HG03457 (cell line): Measurements from ENCODE around the gene LAMC3.

Source experiments
- ATAC-seq: cut with Tn5 transposase; IDR thresholded peaks from one replicate; pipeline ENCODE4 v1.9.1; 2021; ENCODE audit warnings: moderate number of reproducible peaks; ENCODE audit not compliant: unreplicated experiment

The LAMC3 gene

DNA sequence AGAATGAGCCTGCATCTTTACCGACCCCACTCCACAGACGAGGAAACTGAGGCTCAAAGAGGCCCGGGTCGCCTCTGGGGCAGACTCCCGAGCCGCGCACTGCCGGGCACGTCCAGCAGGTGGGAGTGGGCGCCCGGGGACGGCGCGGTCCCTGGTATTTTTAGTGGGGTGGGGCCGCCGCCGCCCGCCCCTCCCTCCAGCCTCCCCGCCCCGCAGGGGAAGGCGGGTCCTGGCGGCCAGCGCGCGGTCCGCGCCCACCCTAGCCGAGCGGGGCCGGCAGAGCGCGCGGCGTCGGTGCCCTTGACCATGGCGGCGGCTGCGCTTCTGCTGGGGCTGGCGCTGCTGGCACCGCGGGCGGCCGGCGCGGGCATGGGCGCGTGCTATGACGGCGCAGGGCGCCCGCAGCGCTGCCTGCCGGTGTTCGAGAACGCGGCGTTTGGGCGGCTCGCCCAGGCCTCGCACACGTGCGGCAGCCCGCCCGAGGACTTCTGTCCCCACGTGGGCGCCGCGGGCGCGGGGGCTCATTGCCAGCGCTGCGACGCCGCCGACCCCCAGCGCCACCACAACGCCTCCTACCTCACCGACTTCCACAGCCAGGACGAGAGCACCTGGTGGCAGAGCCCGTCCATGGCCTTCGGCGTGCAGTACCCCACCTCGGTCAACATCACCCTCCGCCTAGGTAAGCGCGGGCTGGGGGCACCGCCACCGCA, at the start of gene LAMC3:
Gene LAMC3 (plus strand): TSS at position 266 of the 710 bp plus-strand sequence. CDS start 41 bp downstream, at position 307.
- ATAC-seq: no peak

GRCh38 chr9:130959809-130960334, 49.1 kb upstream of the LAMC3 start:
- ATAC-seq: no peak

- ATAC-seq: no peak
These were observed 48.2 kb upstream of the LAMC3 start for GRCh38 chr9:130960522-130961378.

DNA sequence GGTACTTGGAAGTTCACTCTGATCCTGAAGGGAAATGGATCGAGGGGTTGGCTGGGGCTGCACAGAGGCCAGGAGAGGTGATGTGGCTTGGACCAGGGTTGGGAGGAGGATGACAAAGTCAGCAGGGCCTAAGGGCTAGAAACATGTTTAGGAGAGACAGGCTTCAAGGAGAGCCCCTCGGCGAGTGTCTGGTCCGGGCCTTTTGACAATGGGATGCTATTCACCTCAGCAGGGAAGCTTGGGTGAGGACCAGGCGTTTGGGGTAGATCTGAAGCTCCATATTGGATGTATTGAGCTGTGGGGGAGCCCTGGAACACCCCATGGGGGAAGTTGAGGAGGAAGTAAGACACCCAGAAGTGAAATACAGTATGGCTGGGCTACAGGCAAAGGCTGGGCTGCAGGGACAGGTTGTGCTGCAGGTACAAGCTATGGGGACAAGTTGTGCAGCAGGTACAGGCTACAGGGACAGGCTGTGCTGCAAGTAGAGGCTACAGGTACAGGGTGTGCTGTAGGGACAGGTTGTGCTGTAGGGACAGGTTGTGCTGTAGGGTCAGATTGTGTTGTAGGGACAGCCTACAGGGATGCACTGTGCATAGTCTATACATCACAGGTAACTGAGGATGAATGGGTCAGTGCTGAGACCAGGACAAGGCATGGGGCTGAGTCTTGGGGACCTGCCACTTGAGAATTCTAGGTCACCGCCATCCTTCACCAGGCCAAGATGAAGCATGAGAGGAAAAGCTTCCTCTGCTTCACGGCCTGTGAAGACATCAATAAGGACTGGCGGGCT, 47.3 kb upstream of the LAMC3 start:
- ATAC-seq: no peak

- ATAC-seq: no peak
These were observed 46.3 kb upstream of the LAMC3 start for GRCh38 chr9:130962418-130963316.

DNA sequence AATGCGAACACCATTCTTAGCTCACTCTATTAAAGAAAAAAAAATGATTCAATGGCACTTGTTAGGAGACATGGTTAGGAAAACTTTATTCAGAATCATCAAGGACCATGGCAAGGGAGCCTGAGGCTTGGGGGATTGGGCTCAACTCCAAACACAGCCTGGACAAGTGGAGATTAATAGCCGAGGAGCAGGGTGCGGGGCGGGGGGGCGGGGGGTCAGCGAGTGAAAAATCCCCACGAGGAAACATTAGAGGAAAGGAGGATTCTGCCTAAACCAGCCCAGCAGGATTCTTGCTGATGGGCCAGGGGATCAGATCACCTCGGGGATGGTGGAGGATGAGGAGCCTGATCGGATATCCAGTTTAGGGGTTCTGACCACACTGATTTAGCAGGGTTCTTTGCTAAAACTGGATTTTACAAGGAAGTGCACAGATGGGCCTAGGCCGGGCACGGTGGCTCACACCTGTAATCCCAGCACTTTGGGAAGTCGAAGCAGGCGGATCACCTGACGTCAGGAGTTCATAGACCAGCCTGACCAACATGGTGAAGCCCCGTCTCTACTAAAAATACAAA, 45.6 kb upstream of the LAMC3 start:
- no peak for ATAC-seq

DNA sequence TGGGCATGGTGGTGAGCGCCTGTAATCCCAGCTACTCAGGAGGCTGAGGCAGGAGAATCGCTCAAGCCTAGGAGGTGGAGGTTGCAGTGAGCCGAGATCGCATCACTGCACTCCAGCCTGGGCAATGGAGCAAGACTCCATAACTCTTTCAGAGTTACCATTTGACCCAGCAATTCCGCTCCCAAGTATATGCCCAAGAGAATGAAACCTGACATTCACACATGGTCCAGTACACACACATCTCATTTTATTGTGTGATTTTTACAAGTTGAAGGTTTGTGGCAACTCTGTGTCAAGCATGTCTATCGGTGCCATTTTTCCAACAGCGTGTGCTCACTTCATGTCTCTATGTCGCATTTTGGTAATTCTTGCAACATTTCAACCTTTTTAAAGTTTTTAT, 45.1 kb upstream of the LAMC3 start:
- no peak for ATAC-seq

DNA sequence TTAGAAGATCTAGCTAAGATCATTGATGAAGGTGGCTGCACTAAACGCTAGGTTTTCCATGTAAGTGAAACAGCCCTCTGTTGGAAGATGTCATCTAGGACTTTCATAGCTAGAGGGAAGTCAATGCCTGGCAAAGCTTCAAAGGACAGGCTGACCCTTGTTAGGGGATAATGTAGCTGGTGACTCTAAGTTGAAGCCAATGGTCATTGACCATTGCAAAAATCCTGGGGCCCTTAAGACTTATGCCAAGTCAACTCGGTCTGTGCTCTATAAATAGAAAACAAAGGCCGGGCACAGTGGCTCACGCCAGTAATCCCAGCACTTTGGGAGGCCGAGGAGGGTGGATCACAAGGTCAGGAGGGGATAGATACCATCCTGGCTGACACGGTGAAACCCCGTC, 43.3 kb upstream of the LAMC3 start:
- no peak for ATAC-seq

GRCh38 chr9:130970052-130970451, 38.9 kb upstream of the LAMC3 start:
- ATAC-seq: no peak

- ATAC-seq: no peak
These were observed 38.1 kb upstream of the LAMC3 start for GRCh38 chr9:130970855-130971254.

- ATAC-seq: no peak
These were observed 37.6 kb upstream of the LAMC3 start for GRCh38 chr9:130971294-130971849.

DNA sequence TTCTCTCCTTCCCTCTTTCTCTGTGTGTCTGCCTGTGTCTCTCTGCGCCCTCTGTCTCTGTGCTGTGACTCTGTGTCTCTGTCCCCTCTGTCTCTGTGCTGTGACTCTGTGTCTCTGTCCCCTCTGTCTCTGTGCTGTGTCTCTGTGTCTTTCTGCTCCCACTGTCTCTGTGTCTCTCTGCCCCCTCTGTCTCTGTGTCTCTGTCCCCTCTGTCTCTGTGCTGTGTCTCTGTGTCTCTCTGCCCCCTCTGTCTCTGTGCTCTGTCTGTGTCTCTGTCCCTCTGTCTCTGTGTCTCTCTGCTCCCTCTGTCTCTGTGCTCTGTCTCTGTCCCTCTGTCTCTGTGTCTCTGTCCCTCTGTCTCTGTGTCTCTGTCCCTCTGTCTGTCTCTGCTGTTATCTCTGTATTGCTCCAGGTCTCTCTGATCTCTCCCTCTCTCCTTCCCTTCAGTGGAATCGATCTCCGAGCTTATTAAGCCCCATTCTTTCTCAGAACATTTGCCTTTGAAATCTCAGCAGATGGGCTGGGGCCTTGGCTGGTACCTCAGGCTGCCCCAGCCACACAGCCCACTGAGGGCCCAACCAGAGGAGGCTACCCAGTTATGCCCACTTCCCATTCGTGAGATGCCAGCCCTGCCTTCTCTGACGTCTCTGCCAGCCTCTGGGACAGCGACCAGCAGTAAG, 36.6 kb upstream of the LAMC3 start:
- ATAC-seq: no peak

GRCh38 chr9:130972957-130973685, 35.9 kb upstream of the LAMC3 start:
- no peak for ATAC-seq

DNA sequence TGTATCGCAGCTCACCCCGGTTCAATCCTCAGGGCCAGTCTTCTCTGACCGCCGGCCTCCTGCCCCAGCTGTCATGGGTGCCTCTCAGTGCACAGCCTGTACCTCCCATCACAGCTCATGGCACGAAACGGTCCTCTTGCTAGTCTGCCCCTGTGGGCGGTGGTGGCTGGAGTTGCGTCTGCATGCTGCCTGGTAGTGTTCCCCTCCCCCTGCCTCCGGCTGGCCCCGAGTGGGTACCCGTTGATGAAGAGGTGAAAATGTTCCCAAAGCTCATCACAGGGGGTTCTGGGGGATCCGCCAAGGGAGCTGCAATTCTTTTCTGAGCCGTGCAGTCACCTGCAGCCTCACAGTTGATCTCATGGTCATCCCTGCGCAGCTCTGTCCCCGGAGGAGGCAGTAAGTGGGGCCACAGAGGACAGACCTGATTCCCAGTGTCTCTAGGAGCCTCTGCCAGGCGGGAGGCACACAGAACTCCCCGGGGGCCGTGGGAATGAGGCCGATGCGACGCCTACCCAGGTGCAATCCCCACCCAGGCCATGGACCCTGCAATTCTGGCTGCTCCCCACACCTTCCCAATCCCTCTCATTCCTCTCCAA, 35.2 kb upstream of the LAMC3 start:
- no peak for ATAC-seq

GRCh38 chr9:130974697-130975096, 34.3 kb upstream of the LAMC3 start:
- no peak for ATAC-seq

- ATAC-seq: no peak
These were observed 33.8 kb upstream of the LAMC3 start for GRCh38 chr9:130975156-130975555.

GRCh38 chr9:130975932-130976841, 32.8 kb upstream of the LAMC3 start:
- ATAC-seq: no peak
